ENCODE results near the gene NEURL2.

DNA sequence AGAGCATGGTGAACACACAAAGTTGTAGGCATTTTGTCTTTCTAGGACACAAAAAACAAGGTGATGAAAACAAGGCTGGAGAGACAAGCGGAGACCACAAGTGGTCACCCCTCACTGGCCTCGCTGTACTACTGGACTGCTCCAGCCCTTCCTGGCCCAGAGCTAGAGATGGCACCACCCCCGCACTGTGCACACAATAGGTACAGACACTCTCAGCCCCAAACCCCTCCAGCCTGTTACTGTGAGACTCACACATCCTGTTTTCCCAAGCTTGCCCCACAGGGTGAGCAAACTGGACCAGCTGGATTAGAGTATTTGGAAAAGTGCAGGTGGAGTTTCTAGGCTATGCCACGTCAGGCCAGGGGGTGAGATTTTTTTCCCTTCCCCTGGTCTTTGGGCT, 18.4 kb downstream of the NEURL2 start:
- TF ChIP-seq, protein P1, sequence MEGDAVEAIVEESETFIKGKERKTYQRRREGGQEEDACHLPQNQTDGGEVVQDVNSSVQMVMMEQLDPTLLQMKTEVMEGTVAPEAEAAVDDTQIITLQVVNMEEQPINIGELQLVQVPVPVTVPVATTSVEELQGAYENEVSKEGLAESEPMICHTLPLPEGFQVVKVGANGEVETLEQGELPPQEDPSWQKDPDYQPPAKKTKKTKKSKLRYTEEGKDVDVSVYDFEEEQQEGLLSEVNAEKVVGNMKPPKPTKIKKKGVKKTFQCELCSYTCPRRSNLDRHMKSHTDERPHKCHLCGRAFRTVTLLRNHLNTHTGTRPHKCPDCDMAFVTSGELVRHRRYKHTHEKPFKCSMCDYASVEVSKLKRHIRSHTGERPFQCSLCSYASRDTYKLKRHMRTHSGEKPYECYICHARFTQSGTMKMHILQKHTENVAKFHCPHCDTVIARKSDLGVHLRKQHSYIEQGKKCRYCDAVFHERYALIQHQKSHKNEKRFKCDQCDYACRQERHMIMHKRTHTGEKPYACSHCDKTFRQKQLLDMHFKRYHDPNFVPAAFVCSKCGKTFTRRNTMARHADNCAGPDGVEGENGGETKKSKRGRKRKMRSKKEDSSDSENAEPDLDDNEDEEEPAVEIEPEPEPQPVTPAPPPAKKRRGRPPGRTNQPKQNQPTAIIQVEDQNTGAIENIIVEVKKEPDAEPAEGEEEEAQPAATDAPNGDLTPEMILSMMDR (conservative IDR thresholded peaks at IDR 0.05; ENCODE audit: low read length): no peak
- no peak for TF ChIP-seq EZH2phosphoT487 (IDR thresholded peaks at IDR 0.05; ENCODE audit: borderline replicate concordance)
